Tibial nerve (tissue), 4 donors: ENCODE measurements around the gene TSC22D1. TPM values are rescaled to one million over a fixed set of nuclear protein-coding genes. Genes with fewer than 3 reads are reported as not detected.
"Not testable (repeated sequence)": the region's sequence is repeated elsewhere in the genome, so short reads cannot be mapped to it uniquely, and the experiment has no call there.

Source experiments
- DNase-seq, 2 donors: peaks; one replicate each; pipeline ENCODE4 v3.0.0-alpha.2; 2019; ENCODE audit warnings: low spot score in 2 of 2
- H3K27ac ChIP-seq, 4 donors: fragments of 200-600 bp; sonication (generic) in 3 of 4; one replicate each; pipeline ENCODE4 v1.5.1; 2017 to 2019; ENCODE audit warnings: mild to moderate bottlenecking in 1 of 4
- H3K27me3 ChIP-seq, 2 donors: fragments of 200-600 bp; sonication (generic) in 1 of 2; one replicate each; pipeline versions ENCODE4 v1.5.1 to v1.6.0; 2017 to 2019
- H3K36me3 ChIP-seq, 3 donors: fragments of 200-600 bp; sonication (generic); one replicate each; pipeline ENCODE4 v1.5.1; 2018 to 2019
- H3K4me1 ChIP-seq, 4 donors: fragments of 200-600 bp; sonication (generic) in 3 of 4; one replicate each; pipeline ENCODE4 v1.5.1; 2017 to 2019
- H3K4me3 ChIP-seq, 4 donors: fragments of 200-600 bp; sonication (generic) in 3 of 4; one replicate each; pipeline ENCODE4 v1.5.1; 2017 to 2019; ENCODE audit warnings: mild to moderate bottlenecking in 1 of 4, moderate library complexity in 1 of 4
- H3K9me3 ChIP-seq, 4 donors: fragments of 200-600 bp; sonication (generic) in 3 of 4; one replicate each; pipeline ENCODE4 v1.5.1; 2017 to 2019
- CTCF ChIP-seq, 5 experiments: fragments of 200-600 bp in 3 of 5; fragments of 450-650 bp in 2 of 5; sonication (generic) in 3 of 5; IDR thresholded peaks; one replicate each; pipeline ENCODE4 v1.5.1; 2016 to 2019; ENCODE audit warnings: antibody characterized with exemption in 5 of 5, mild to moderate bottlenecking in 3 of 5, moderate library complexity in 2 of 5
- EP300 ChIP-seq, 2 donors: sonication (generic); formaldehyde crosslinking; IDR thresholded peaks; one replicate each; pipeline ENCODE4 v1.6.1; 2017; ENCODE audit warnings: antibody characterized with exemption in 2 of 2, mild to moderate bottlenecking in 1 of 2
- POLR2A ChIP-seq, 2 donors: fragments of 450-650 bp; IDR thresholded peaks; one replicate each; pipeline ENCODE4 v1.6.1; 2017; ENCODE audit warnings: antibody characterized with exemption in 2 of 2, mild to moderate bottlenecking in 2 of 2, moderate library complexity in 2 of 2
- WGBS, 2 donors: methylation state at CpG; one replicate each; pipeline ENCODE4 v1.1.5; 2018; 5-methylcytosine and 5-hydroxymethylcytosine counted together
- total RNA-seq, 4 donors: library from RNA; depleted of rRNA; stranded (reverse); fragments of >200 nt; gene quantifications; one replicate each; pipeline ENCODE4 v1.1.0, GENCODE V29; 2016

TSC22D1 gene
- total RNA-seq, 4 donors from 2014 or later = 203 to 334 (median 213) TPM

GRCh38 chr13:44458313-44458975 lies 117.7 kb downstream of the TSC22D1 start:
- Histone ChIP-seq H3K27me3 (no peaks in the 10 kb centered on the region), H3K4me1 (peaks cover 0 to 9% (median 0%) of the 10 kb centered on the region in 4 donors), H3K36me3 (peaks cover 0 to 9% (median 0%) of the 10 kb centered on the region in 3 donors), H3K4me3 (no peak overlapping the region), H3K9me3 (no peaks in the 10 kb centered on the region), H3K27ac (no peak overlapping the region)
- no peak for DNase-seq
- WGBS, 2 donors = 94 to 97% methylated on average over 17 of the region's 17 CpGs
- no peak for TF ChIP-seq EP300 (IDR thresholded peaks at IDR 0.05)

DNA sequence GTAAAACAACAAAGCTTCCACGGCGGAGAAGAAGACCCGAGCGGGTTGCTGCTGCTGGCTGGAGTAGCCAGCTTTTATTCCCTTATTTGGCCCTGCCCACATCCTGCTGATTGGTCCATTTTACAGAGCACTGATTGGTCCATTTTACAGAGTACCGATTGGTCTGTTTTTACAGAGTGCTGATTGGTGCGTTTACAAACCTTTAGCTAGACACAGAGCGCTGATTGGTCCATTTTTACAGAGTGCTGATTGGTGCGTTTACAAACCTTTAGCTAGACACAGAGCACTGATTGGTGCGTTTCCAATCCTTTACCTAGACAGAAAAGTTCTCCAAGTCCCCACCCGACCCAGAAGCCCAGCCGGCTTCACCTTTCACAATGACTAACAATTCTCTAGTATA lies 119.9 kb downstream of the TSC22D1 start:
- WGBS, 2 donors = 96 to 97% methylated on average over 11 of the region's 11 CpGs
- H3K36me3 ChIP-seq, H3K4me3 ChIP-seq, H3K27ac ChIP-seq, DNase-seq, H3K27me3 ChIP-seq, H3K9me3 ChIP-seq, H3K4me1 ChIP-seq: not testable (repeated sequence)

GRCh38 chr13:44455769-44456168 lies 120.4 kb downstream of the TSC22D1 start:
- DNase-seq = no peak
- WGBS, 2 donors = 94 to 95% methylated on average over 8 of the region's 8 CpGs
- no peaks in the 10 kb centered on the region for H3K9me3 ChIP-seq
- H3K27me3 ChIP-seq = no peaks in the 10 kb centered on the region
- H3K36me3 ChIP-seq = peaks cover 0 to 9% (median 0%) of the 10 kb centered on the region in 3 donors
- peaks cover 0 to 9% (median 0%) of the 10 kb centered on the region in 4 donors for H3K4me1 ChIP-seq
- H3K4me3 ChIP-seq = no peak overlapping the region
- TF ChIP-seq POLR2A (IDR thresholded peaks at IDR 0.05) = no peak
- H3K27ac ChIP-seq = no peak overlapping the region

- no peak overlapping the region for H3K4me3 ChIP-seq
- H3K27me3 ChIP-seq = no peaks in the 10 kb centered on the region
- WGBS, 2 donors = 98 to 100% methylated on average over 1 of the region's 1 CpG
- TF ChIP-seq CTCF (IDR thresholded peaks at IDR 0.05) = no peak
- no peak for TF ChIP-seq POLR2A (IDR thresholded peaks at IDR 0.05)
- no peak for TF ChIP-seq EP300 (IDR thresholded peaks at IDR 0.05)
- no peak overlapping the region for H3K27ac ChIP-seq
- no peak for DNase-seq
- peaks cover 0 to 9% (median 0%) of the 10 kb centered on the region in 4 donors for H3K4me1 ChIP-seq
- H3K9me3 ChIP-seq = no peaks in the 10 kb centered on the region
- no peaks in the 10 kb centered on the region for H3K36me3 ChIP-seq
Measured at GRCh38 chr13:44453881-44454280, 122.2 kb downstream of the TSC22D1 start.

GRCh38 chr13:44453069-44453468 lies 123.1 kb downstream of the TSC22D1 start:
- peaks cover 0 to 3% (median 0%) of the 10 kb centered on the region in 4 donors for H3K4me1 ChIP-seq
- no peaks in the 10 kb centered on the region for H3K36me3 ChIP-seq
- no peaks in the 10 kb centered on the region for H3K9me3 ChIP-seq
- WGBS, 2 donors = 94 to 96% methylated on average over 3 of the region's 3 CpGs
- no peak overlapping the region for H3K27ac ChIP-seq
- no peaks in the 10 kb centered on the region for H3K27me3 ChIP-seq
- no peak for DNase-seq
- no peak for TF ChIP-seq CTCF (IDR thresholded peaks at IDR 0.05)
- TF ChIP-seq POLR2A (IDR thresholded peaks at IDR 0.05) = no peak
- no peak for TF ChIP-seq EP300 (IDR thresholded peaks at IDR 0.05)
- no peak overlapping the region for H3K4me3 ChIP-seq

GRCh38 chr13:44452418-44452817 lies 123.7 kb downstream of the TSC22D1 start:
- WGBS, 2 donors = 92 to 93% methylated on average over 7 of the region's 7 CpGs

More at GRCh38 chr13:44452418-44452817, 123.7 kb downstream of the TSC22D1 start:
- no peak for DNase-seq
- TF ChIP-seq EP300 (IDR thresholded peaks at IDR 0.05) = no peak
- TF ChIP-seq POLR2A (IDR thresholded peaks at IDR 0.05) = no peak
- no peak for TF ChIP-seq CTCF (IDR thresholded peaks at IDR 0.05)
- Histone ChIP-seq H3K27ac (no peak overlapping the region), H3K27me3 (no peaks in the 10 kb centered on the region), H3K9me3 (no peaks in the 10 kb centered on the region), H3K4me1 (no peaks in the 10 kb centered on the region), H3K36me3 (no peaks in the 10 kb centered on the region), H3K4me3 (no peak overlapping the region)
